AG09309 (cell line): ENCODE data around the gene ALG14.
A peak's percentile ranks its signal among the peaks of the same experiment; 100 is the strongest.

Experiments
- DNase-seq: peaks from one replicate; pipeline ENCODE4 v3.0.0-alpha.2; 2010; ENCODE audit warnings: low read depth
- H3K4me3 ChIP-seq: 2 replicates; pipeline ENCODE4 v1.5.1; 2011; ENCODE audit warnings: mild to moderate bottlenecking, low read depth, low read length, moderate library complexity; ENCODE audit not compliant: control insufficient read depth
- TF ChIP-seq, protein P1 (sequence below): IDR thresholded peaks from 2 replicates; pipeline ENCODE4 v1.5.1; 2011; ENCODE audit warnings: mild to moderate bottlenecking, low read depth, low read length, inconsistent platforms; ENCODE audit not compliant: insufficient read depth, control insufficient read depth; ENCODE audit errors: missing control alignments

Gene ALG14

DNA sequence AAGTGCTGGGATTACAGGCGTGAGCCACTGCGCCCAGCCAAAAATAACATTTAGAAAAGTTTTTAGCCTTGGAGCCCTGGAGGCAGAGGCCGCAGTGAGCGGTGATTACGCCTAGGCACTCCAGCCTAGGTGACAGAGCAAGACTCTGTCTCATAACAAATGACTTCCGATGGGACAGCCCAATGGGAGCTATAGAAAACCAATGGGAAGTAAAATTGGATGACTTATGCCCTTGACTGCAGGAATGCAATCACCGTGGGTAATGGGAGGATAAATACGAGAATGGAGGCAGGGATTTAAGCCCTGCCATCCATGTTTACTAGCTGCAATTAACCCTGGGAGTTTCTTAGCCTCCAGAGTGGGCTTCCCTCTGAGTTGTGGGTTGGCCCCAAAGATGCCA, 108.9 kb downstream of the ALG14 start:
- TF ChIP-seq, protein P1, sequence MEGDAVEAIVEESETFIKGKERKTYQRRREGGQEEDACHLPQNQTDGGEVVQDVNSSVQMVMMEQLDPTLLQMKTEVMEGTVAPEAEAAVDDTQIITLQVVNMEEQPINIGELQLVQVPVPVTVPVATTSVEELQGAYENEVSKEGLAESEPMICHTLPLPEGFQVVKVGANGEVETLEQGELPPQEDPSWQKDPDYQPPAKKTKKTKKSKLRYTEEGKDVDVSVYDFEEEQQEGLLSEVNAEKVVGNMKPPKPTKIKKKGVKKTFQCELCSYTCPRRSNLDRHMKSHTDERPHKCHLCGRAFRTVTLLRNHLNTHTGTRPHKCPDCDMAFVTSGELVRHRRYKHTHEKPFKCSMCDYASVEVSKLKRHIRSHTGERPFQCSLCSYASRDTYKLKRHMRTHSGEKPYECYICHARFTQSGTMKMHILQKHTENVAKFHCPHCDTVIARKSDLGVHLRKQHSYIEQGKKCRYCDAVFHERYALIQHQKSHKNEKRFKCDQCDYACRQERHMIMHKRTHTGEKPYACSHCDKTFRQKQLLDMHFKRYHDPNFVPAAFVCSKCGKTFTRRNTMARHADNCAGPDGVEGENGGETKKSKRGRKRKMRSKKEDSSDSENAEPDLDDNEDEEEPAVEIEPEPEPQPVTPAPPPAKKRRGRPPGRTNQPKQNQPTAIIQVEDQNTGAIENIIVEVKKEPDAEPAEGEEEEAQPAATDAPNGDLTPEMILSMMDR = no peak
- DNase-seq = no peak
- no peak overlapping the region for H3K4me3 ChIP-seq

DNA sequence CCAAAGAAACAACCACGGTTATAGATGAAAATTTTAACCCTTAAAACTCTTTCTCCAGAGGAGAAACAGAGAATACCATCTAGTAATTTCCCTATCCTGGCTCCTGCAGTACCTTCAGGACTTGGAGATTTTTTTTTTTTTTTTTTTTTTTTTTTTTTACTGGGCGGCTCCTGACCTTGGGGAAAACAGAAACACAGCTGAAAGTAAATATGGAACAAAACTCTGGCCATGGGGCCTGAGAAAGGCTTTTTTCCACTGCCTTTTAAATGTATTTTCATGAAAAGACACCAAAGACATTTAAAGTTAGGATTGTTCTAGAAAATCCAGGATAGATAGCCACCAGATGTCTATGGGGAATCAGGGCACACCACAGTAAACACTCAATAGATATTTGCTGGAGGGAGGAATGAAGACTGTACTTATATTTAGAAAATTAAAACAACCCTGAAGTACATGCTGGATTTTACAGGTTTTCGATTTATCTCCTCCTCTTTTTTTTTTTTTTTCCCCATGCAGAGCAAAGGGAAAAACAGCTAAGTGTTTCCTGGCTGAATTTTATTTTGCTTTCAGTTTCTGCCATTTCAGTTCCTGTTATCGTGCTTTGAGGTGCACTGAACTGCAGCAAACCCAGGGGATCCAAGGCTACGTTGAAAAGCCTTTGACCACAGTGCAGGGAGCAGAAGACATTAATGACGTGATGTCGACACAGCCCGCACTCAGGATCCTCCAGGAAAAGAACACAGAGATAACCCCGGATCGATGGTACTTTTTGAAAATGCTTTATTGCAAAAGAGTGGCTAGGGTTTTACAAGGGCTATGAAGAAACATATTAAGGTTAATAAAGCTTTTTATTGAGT, 110.1 kb downstream of the ALG14 start:
- no peak for DNase-seq
- TF ChIP-seq, protein P1 = no peak
- H3K4me3 ChIP-seq = peak overlapping the region; percentile 35

DNA sequence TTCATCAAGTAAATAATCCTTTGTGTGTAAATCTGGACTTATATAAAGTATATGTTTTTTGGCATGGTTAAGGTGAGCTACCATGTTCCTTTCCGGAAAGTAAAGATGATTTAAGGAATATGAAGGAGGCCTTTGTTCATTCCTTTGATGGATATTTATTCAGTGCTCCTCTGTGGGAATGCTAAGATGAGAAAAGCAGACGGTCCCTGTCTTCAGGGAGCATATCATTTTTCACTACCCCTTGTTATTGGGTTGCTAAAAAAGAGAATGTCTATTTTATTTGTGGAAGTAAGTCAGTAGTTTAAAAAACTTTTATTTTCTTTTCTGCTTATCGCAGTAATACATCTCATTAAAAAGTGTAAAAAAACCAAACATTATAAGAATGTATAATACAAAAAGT, 110.8 kb downstream of the ALG14 start:
- DNase-seq = no peak
- TF ChIP-seq, protein P1 = no peak
- no peak overlapping the region for H3K4me3 ChIP-seq

GRCh38 chr1:94961582-94961981, 111.2 kb downstream of the ALG14 start:
- DNase-seq = no peak
- H3K4me3 ChIP-seq = no peak overlapping the region
- TF ChIP-seq, protein P1 = no peak

GRCh38 chr1:94958081-94958480, 114.7 kb downstream of the ALG14 start:
- DNase-seq = no peak
- no peak overlapping the region for H3K4me3 ChIP-seq
- TF ChIP-seq, protein P1 = no peak

GRCh38 chr1:94955767-94956632, 116.8 kb downstream of the ALG14 start:
- TF ChIP-seq, protein P1 = no peak
- DNase-seq = no peak
- H3K4me3 ChIP-seq = no peak overlapping the region
